Measurements from ENCODE around the gene DLG2.

Gene DLG2

GRCh38 chr11:85517272-85517671, 109.9 kb downstream of the DLG2 start:
- TF ChIP-seq TAF1 (IDR thresholded peaks at IDR 0.05; ENCODE audit: borderline replicate concordance, insufficient read depth, low read length) (no peak), POLR2AphosphoS5 (IDR thresholded peaks at IDR 0.05; ENCODE audit: low read depth, low read length) (no peak), FOXP2 (optimal IDR thresholded peaks at IDR 0.05; ENCODE audit: borderline replicate concordance, extremely low read depth, extremely low read length, insufficient read depth) (no peak), SIN3A (IDR thresholded peaks at IDR 0.05; ENCODE audit: borderline replicate concordance, insufficient read depth, low read length) (no peak), REST (IDR thresholded peaks at IDR 0.05; ENCODE audit: insufficient read depth in 1 of 2, low read depth in 2 of 2, low read length in 2 of 2) (no peak)

DNA sequence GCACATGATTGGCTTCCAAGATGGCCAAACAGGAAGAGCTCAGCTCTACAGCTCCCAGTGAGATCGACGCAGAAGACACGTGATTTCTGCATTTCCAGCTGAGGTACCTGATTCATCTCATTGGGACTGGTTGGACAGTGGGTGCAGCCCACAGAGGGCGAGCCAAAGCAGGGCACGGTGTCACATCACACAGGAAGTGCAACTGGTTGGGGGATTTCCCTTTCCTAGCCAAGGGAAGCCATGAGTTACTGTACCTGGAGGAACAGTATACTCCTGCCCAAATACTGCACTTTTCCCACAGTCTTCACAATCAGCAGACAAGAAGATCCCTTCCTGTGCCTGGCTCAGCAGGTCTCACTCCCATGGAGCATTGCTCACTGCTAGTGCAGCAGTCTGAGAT, 131.2 kb downstream of the DLG2 start:
- TF ChIP-seq POLR2AphosphoS5 (IDR thresholded peaks at IDR 0.05; ENCODE audit: low read depth, low read length) (no peak), SIN3A (IDR thresholded peaks at IDR 0.05; ENCODE audit: borderline replicate concordance, insufficient read depth, low read length) (no peak), FOXP2 (optimal IDR thresholded peaks at IDR 0.05; ENCODE audit: borderline replicate concordance, extremely low read depth, extremely low read length, insufficient read depth) (no peak), REST (IDR thresholded peaks at IDR 0.05; ENCODE audit: insufficient read depth in 1 of 2, low read depth in 2 of 2, low read length in 2 of 2) (no peak), TAF1 (IDR thresholded peaks at IDR 0.05; ENCODE audit: borderline replicate concordance, insufficient read depth, low read length) (no peak)

DNA sequence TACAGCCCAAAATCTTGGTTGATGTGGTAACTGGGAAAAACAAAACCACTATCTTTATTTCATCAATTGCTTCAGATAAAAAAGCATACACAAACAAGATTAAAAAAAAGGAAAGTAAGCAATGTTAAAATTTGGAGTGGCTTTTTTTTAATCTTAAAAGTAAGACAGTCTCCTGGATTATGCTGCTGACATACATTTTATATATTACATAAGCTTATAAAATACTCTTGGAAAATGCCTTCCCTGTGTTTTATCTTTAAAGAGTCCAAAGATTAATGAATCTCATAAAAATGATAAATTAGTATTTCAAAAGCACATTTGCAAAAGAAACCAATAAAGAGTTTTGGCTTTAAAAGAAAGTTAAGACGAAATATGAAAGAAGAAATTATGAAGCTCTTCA, 132.7 kb downstream of the DLG2 start:
- TF ChIP-seq POLR2AphosphoS5 (IDR thresholded peaks at IDR 0.05; ENCODE audit: low read depth, low read length) (no peak), REST (IDR thresholded peaks at IDR 0.05; ENCODE audit: insufficient read depth in 1 of 2, low read depth in 2 of 2, low read length in 2 of 2) (no peak), SIN3A (IDR thresholded peaks at IDR 0.05; ENCODE audit: borderline replicate concordance, insufficient read depth, low read length) (no peak), FOXP2 (optimal IDR thresholded peaks at IDR 0.05; ENCODE audit: borderline replicate concordance, extremely low read depth, extremely low read length, insufficient read depth) (no peak), TAF1 (IDR thresholded peaks at IDR 0.05; ENCODE audit: borderline replicate concordance, insufficient read depth, low read length) (no peak)

GRCh38 chr11:85485902-85486301, 141.2 kb downstream of the DLG2 start:
- TF ChIP-seq FOXP2 (optimal IDR thresholded peaks at IDR 0.05; ENCODE audit: borderline replicate concordance, extremely low read depth, extremely low read length, insufficient read depth) (no peak), SIN3A (IDR thresholded peaks at IDR 0.05; ENCODE audit: borderline replicate concordance, insufficient read depth, low read length) (no peak), POLR2AphosphoS5 (IDR thresholded peaks at IDR 0.05; ENCODE audit: low read depth, low read length) (no peak), REST (IDR thresholded peaks at IDR 0.05; ENCODE audit: insufficient read depth in 1 of 2, low read depth in 2 of 2, low read length in 2 of 2) (no peak), TAF1 (IDR thresholded peaks at IDR 0.05; ENCODE audit: borderline replicate concordance, insufficient read depth, low read length) (no peak)

DNA sequence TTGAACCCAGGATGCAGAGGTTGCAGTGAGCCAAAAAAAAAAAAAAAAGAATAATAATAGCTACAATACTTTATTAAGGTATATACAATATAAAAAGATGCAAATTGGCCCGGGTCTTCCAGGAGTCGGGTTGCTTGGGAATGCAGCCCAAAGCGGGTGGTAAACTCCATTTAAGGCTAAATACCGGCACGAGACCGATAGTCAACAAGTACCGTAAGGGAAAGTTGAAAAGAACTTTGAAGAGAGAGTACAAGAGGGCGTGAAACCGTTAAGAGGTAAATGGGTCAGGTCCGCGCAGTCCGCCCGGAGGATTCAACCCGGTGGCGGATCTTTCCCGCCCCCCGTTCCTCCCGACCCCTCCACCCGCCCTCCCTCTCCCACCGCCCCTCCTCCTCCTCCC, 143.3 kb downstream of the DLG2 start:
- no peak for TF ChIP-seq REST (IDR thresholded peaks at IDR 0.05; ENCODE audit: insufficient read depth in 1 of 2, low read depth in 2 of 2, low read length in 2 of 2)
- no peak for TF ChIP-seq SIN3A (IDR thresholded peaks at IDR 0.05; ENCODE audit: borderline replicate concordance, insufficient read depth, low read length)
- no peak for TF ChIP-seq POLR2AphosphoS5 (IDR thresholded peaks at IDR 0.05; ENCODE audit: low read depth, low read length)
- TF ChIP-seq FOXP2 (optimal IDR thresholded peaks at IDR 0.05; ENCODE audit: borderline replicate concordance, extremely low read depth, extremely low read length, insufficient read depth): no peak
